ENCODE results near the gene CCDC85C.

CCDC85C gene

DNA sequence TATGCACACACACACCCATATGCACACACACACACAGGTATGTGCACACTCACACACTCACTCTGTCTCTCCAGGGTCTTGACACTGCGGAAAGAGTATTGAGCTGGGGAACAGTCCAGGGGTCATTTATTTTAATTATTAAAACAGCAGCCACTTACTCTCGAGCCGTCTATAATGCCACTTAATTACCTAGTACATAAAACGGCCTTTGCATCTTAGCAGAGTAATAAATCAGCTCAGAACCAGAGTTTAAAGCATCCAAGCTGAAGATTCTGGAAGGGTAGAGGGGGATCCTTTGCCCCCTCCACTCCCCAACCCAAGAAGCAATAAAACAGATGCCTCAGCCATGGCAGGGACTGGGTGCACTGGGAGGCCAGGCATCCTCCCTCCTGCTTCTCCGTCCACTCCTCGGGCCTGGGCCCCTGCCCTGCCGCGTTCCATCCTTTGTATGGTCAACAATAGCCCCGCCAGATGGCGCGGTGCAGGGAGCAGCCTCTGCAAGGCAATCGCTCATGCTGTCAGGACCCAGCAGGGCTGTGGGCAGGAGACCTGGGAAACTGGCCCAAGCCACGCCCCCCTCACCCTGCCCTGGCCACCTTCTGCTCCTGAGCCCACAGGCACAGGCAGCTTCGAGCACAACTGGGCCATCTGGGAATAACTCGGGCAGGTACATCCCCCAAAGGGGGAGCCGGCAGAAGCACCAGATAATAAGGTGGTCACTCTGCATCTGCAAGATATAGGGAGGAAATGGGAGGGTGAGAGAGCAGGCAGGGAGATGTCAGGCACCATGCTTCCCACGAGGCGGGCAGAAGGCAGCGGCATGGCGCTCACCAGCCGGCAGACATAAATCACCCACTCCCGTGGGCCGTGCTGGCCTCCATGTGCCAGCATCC, 40.9 kb downstream of the CCDC85C start:
- TF ChIP-seq, protein P1, sequence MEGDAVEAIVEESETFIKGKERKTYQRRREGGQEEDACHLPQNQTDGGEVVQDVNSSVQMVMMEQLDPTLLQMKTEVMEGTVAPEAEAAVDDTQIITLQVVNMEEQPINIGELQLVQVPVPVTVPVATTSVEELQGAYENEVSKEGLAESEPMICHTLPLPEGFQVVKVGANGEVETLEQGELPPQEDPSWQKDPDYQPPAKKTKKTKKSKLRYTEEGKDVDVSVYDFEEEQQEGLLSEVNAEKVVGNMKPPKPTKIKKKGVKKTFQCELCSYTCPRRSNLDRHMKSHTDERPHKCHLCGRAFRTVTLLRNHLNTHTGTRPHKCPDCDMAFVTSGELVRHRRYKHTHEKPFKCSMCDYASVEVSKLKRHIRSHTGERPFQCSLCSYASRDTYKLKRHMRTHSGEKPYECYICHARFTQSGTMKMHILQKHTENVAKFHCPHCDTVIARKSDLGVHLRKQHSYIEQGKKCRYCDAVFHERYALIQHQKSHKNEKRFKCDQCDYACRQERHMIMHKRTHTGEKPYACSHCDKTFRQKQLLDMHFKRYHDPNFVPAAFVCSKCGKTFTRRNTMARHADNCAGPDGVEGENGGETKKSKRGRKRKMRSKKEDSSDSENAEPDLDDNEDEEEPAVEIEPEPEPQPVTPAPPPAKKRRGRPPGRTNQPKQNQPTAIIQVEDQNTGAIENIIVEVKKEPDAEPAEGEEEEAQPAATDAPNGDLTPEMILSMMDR (IDR thresholded peaks at IDR 0.05; ENCODE audit: control insufficient read depth, insufficient read depth, low read depth, low read length, missing control alignments): peak; percentile 24
- no peak overlapping the region for H3K4me3 ChIP-seq (ENCODE audit: control insufficient read depth, low read depth, low read length)
- DNase-seq (ENCODE audit: low read depth): no peak

DNA sequence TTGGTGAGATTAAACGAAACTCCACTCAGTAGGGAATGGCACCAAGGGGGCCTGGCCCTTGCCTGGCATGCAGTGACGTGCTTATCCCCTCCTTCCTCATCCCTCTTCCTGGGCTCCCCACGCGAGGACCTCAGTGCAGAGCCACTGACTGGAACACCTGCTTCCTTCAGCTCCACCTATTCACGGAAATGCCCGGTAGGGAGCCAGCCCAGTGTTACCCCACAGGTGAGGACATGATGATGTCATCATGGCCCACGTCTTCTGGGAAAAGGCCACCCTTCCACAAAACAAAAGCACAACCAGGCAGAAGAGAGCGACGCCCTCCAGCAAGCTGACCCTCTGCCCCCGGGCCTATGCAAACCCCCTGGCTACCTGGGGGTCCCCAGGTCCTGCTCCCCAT, 42.1 kb downstream of the CCDC85C start:
- H3K4me3 ChIP-seq (ENCODE audit: control insufficient read depth, low read depth, low read length): no peak overlapping the region
- DNase-seq (ENCODE audit: low read depth): no peak
- TF ChIP-seq, protein P1 (IDR thresholded peaks at IDR 0.05; ENCODE audit: control insufficient read depth, insufficient read depth, low read depth, low read length, missing control alignments): no peak

GRCh38 chr14:99560922-99561683, 42.9 kb downstream of the CCDC85C start:
- no peak for DNase-seq (ENCODE audit: low read depth)
- H3K4me3 ChIP-seq (ENCODE audit: control insufficient read depth, low read depth, low read length): no peak overlapping the region
- TF ChIP-seq, protein P1 (IDR thresholded peaks at IDR 0.05; ENCODE audit: control insufficient read depth, insufficient read depth, low read depth, low read length, missing control alignments): no peak

DNA sequence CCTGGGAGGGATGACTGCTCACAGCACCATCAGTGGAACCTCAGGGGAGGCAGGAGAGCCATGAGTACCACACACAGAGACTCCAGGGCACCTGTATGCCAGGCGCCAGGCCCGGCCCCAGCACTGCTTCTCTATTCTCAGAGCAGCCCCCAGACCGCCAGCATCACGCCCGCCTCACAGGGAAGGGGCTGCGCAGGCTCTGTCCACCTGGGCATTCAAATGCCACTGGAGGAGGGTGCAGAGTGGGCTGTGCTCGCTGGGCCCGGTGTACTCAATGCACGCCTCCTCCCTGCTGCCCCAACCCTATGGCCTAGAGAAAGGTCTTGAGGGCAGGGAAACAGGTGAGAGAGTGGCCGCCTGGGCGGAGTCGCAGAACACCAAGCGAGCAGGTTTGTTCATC, 43.6 kb downstream of the CCDC85C start:
- DNase-seq (ENCODE audit: low read depth): no peak
- H3K4me3 ChIP-seq (ENCODE audit: control insufficient read depth, low read depth, low read length): no peak overlapping the region
- TF ChIP-seq, protein P1 (IDR thresholded peaks at IDR 0.05; ENCODE audit: control insufficient read depth, insufficient read depth, low read depth, low read length, missing control alignments): no peak

DNA sequence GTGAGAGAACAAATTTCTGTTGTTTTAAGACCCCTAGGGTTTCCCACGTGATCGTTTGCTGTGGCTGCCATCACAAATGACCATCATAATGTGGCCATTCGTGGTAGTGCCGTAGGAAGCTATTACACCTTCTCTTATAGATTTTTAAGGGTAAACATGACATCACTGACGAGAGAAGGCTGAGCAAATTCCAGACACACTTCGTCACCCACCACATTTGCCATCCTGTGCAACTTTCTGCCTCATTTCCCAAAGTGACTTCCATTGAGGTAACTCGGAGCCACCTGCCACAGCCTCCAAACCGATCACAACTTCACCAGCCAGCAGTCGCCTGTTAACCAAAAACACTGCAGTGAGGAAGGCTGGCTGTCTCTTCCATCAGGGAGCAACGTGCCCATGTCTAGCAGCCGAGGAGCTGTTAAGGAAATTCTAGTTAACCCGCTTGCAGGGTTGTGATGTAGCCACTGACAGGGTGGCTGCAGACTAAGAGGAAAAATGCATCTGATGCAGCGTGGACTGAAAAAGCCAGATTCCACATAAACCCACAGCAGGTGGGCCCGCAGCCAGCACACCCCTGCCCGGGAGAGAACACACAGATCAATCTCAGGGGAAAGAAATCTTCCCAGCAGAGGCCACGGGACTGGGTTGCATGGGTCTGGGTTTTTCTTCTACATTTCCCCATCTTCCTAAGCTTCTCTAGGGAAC, 44.6 kb downstream of the CCDC85C start:
- no peak overlapping the region for H3K4me3 ChIP-seq (ENCODE audit: control insufficient read depth, low read depth, low read length)
- TF ChIP-seq, protein P1 (IDR thresholded peaks at IDR 0.05; ENCODE audit: control insufficient read depth, insufficient read depth, low read depth, low read length, missing control alignments): no peak
- DNase-seq (ENCODE audit: low read depth): no peak

DNA sequence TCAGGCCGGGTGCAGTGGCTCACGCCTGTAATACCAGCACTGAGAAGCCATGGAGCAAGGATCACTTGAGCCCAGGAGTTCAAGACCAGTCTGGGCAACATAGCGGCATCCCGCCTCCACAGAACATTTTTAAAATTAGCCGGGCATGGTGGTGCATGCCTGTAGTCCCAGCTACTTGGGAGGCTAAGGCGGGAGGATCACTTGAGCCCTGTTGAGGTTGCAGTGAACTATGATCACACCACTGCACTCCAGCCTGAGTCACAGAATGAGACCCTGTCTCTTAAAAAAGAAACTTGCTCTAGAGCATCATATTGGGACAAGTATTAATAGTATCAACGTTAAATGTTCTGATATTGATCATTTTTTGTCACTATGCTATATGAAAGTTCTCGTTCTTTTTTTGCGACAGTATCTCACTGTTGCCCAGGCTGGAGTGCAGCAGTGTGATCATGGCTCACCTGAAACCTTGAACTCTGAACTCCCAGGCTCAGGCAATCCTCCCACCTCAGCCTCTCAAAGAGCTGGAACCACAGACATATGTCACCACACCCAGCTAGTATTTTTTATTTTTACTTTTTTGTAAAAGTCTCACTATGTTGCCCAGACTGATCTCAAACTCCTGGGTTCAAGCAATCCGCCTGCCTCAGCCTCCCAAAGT, 47.7 kb downstream of the CCDC85C start:
- DNase-seq (ENCODE audit: low read depth): no peak
- TF ChIP-seq, protein P1 (IDR thresholded peaks at IDR 0.05; ENCODE audit: control insufficient read depth, insufficient read depth, low read depth, low read length, missing control alignments): no peak
- no peak overlapping the region for H3K4me3 ChIP-seq (ENCODE audit: control insufficient read depth, low read depth, low read length)
